Thyroid gland (tissue), 4 donors: ENCODE results near the gene ADCY5. TPM values are rescaled to one million over a fixed set of nuclear protein-coding genes. Genes with fewer than 3 reads are reported as not detected.

Experiments
- DNase-seq, 2 donors: peaks; one replicate each; pipeline ENCODE4 v3.0.0-alpha.2; 2019
- H3K27ac ChIP-seq, 3 donors: fragments of 200-600 bp; sonication (generic); 1 replicate in 2 of 3; 2 replicates in 1 of 3; pipeline ENCODE4 v1.5.1; 2016 to 2019; ENCODE audit warnings: mild to moderate bottlenecking in 1 of 3, moderate library complexity in 1 of 3
- H3K27me3 ChIP-seq: fragments of 200-600 bp; sonication (generic); one replicate; pipeline ENCODE4 v1.5.1; 2019
- H3K36me3 ChIP-seq, 2 donors: fragments of 200-600 bp; sonication (generic); one replicate each; pipeline ENCODE4 v1.5.1; 2016 to 2019
- H3K4me1 ChIP-seq, 2 donors: fragments of 200-600 bp; sonication (generic); one replicate each; pipeline ENCODE4 v1.5.1; 2017 to 2019
- H3K4me3 ChIP-seq, 3 donors: fragments of 200-600 bp; sonication (generic); replicated peaks in 1 of 3; 1 replicate in 2 of 3; 2 replicates in 1 of 3; pipeline ENCODE4 v1.5.1; 2016; ENCODE audit warnings: mild to moderate bottlenecking in 1 of 3
- H3K9me3 ChIP-seq: fragments of 200-600 bp; sonication (generic); one replicate; pipeline ENCODE4 v1.5.1; 2017
- POLR2A ChIP-seq, 2 donors: fragments of 450-650 bp; IDR thresholded peaks; one replicate each; pipeline ENCODE4 v1.6.1; 2017; ENCODE audit warnings: antibody characterized with exemption in 2 of 2, mild to moderate bottlenecking in 2 of 2, moderate library complexity in 1 of 2
- WGBS, 2 donors: methylation state at CpG; one replicate each; pipeline ENCODE4 v1.1.5; 2017; 5-methylcytosine and 5-hydroxymethylcytosine counted together
- intact Hi-C: fragments of 100-400 bp; cut with DNase I; formaldehyde crosslinking; loops from one replicate; pipeline ENCODE4 v1.15.1; 2023
- total RNA-seq, 4 donors: library from RNA; depleted of rRNA; stranded (reverse); fragments of >200 nt; gene quantifications; one replicate each; pipeline ENCODE4 v1.2.3, GENCODE V29; 2016
- TF ChIP-seq, protein P1 (sequence below), 6 experiments: fragments of 200-600 bp in 3 of 6; fragments of 450-650 bp in 3 of 6; sonication (generic) in 3 of 6; IDR thresholded peaks; one replicate each; pipeline ENCODE4 v1.5.1; 2016 to 2019; ENCODE audit warnings: antibody characterized with exemption in 6 of 6, mild to moderate bottlenecking in 2 of 6, inconsistent platforms in 1 of 6, moderate library complexity in 1 of 6

The ADCY5 gene
- total RNA-seq, 4 donors from 2014 or later: 0.78 to 2.7 (median 1.8) TPM

DNA sequence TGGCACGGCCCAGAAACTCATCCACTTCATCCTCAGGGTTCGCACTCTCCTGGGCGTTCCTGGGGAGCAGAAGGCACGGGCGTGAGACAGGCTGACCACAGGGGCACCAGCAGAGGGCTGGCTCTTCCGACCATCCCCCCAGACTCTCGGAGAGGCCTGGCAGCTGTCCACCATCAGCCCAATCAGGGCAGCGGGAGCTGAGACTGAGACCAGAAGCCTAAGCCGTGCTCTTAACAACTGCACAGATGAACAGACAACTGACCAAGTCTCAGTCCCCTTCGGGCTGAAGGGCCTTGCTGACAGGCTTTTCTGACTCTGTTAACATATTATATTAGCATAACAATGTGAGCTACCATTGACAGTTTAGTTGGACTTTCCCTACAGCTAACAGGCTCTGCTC is 129.1 kb downstream of the ADCY5 start:
- H3K27ac ChIP-seq: no peak overlapping the region

DNA sequence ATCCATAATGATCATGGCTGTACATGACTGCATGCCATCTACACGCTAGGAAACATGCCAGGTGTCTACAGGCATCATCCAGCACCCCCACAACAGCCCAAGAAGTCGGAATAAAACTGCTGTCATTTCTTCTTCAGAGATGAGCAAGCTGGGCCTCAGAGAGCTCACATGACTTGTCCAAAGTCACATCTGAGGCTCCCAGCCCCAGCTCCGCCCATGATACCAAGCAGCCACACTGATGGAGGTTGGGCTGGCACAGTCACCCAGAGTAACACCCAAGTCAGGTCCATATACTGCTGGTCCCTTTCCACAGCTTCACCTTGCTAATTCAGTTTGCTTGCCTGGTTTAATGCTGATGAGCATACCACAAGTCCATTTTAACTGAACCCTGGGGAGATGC is 130.5 kb downstream of the ADCY5 start:
- no peak overlapping the region for H3K27ac ChIP-seq
- DNase-seq: no peak
- H3K4me1 ChIP-seq: no peaks in the 10 kb centered on the region
- H3K4me3 ChIP-seq: no peak overlapping the region
- intact Hi-C loops: no loop called here
- H3K9me3 ChIP-seq: no peaks in the 10 kb centered on the region
- TF ChIP-seq POLR2A (IDR thresholded peaks at IDR 0.05): no peak
- TF ChIP-seq, protein P1, sequence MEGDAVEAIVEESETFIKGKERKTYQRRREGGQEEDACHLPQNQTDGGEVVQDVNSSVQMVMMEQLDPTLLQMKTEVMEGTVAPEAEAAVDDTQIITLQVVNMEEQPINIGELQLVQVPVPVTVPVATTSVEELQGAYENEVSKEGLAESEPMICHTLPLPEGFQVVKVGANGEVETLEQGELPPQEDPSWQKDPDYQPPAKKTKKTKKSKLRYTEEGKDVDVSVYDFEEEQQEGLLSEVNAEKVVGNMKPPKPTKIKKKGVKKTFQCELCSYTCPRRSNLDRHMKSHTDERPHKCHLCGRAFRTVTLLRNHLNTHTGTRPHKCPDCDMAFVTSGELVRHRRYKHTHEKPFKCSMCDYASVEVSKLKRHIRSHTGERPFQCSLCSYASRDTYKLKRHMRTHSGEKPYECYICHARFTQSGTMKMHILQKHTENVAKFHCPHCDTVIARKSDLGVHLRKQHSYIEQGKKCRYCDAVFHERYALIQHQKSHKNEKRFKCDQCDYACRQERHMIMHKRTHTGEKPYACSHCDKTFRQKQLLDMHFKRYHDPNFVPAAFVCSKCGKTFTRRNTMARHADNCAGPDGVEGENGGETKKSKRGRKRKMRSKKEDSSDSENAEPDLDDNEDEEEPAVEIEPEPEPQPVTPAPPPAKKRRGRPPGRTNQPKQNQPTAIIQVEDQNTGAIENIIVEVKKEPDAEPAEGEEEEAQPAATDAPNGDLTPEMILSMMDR (IDR thresholded peaks at IDR 0.05): no peak
- H3K36me3 ChIP-seq: no peaks in the 10 kb centered on the region
- H3K27me3 ChIP-seq: no peaks in the 10 kb centered on the region
- 85 to 95% methylated on average over 3 of the region's 3 CpGs for WGBS, 2 donors

More for the DNA sequence above, 129.1 kb downstream of the ADCY5 start:
- no peak for DNase-seq
- H3K36me3 ChIP-seq: no peaks in the 10 kb centered on the region
- 40 to 42% methylated on average over 10 of the region's 10 CpGs for WGBS, 2 donors
- no peak for TF ChIP-seq POLR2A (IDR thresholded peaks at IDR 0.05)
- TF ChIP-seq, protein P1 (IDR thresholded peaks at IDR 0.05): no peak
- no peaks in the 10 kb centered on the region for H3K27me3 ChIP-seq
- no peak overlapping the region for H3K4me3 ChIP-seq
- intact Hi-C loops: no loop called here
- H3K4me1 ChIP-seq: no peaks in the 10 kb centered on the region
- no peaks in the 10 kb centered on the region for H3K9me3 ChIP-seq

DNA sequence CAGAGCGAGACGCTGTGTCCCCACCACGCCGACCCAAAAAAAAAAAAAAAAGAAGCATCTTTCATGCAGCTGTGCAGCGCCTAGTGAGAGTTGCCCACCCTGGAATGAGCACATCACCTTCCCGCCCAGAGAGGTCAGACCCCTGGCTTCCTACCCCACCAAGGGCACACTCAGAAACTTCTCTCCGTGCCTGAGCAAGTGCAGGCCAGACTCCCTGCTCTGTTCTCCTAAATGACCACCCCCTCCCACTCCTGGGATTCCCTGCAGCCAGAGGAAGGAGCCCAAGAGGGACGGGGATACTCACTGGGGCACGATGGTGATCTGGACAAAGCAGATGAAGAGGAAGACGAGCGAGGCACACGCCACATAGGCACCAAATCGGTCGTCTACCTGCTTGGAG is 131.2 kb downstream of the ADCY5 start:
- TF ChIP-seq, protein P1 (IDR thresholded peaks at IDR 0.05): no peak
- no peak for TF ChIP-seq POLR2A (IDR thresholded peaks at IDR 0.05)
- no peaks in the 10 kb centered on the region for H3K4me1 ChIP-seq
- no peak overlapping the region for H3K4me3 ChIP-seq
- H3K9me3 ChIP-seq: no peaks in the 10 kb centered on the region
- no peak for DNase-seq
- H3K27me3 ChIP-seq: no peaks in the 10 kb centered on the region
- H3K36me3 ChIP-seq: no peaks in the 10 kb centered on the region
- WGBS, 2 donors: 90% methylated on average over 14 of the region's 14 CpGs
- intact Hi-C loops: no loop called here
- H3K27ac ChIP-seq: no peak overlapping the region

GRCh38 chr3:123315271-123315595 is 133.7 kb downstream of the ADCY5 start:
- no peak overlapping the region for H3K27ac ChIP-seq
- intact Hi-C loops: no loop called here
- H3K27me3 ChIP-seq: no peaks in the 10 kb centered on the region
- WGBS, 2 donors: 34 to 44% methylated on average over 4 of the region's 4 CpGs
- DNase-seq: no peak
- H3K9me3 ChIP-seq: no peaks in the 10 kb centered on the region
- no peak overlapping the region for H3K4me3 ChIP-seq
- no peak for TF ChIP-seq POLR2A (IDR thresholded peaks at IDR 0.05)
- TF ChIP-seq, protein P1 (IDR thresholded peaks at IDR 0.05): no peak
- no peaks in the 10 kb centered on the region for H3K36me3 ChIP-seq
- H3K4me1 ChIP-seq: no peaks in the 10 kb centered on the region

- DNase-seq: no peak
- Histone ChIP-seq H3K9me3 (no peaks in the 10 kb centered on the region), H3K27me3 (no peaks in the 10 kb centered on the region), H3K36me3 (no peaks in the 10 kb centered on the region), H3K27ac (no peak overlapping the region), H3K4me1 (no peaks in the 10 kb centered on the region), H3K4me3 (no peak overlapping the region)
- 46 to 52% methylated on average over 13 to 14 of the region's 14 CpGs for WGBS, 2 donors
- TF ChIP-seq POLR2A (IDR thresholded peaks at IDR 0.05): no peak
- intact Hi-C loops: no loop called here
These were observed 134.3 kb downstream of the ADCY5 start for GRCh38 chr3:123314359-123315270.
